GM23338 (cell line): Measurements from ENCODE around the gene MOSMO.
"Not testable (repeated sequence)": the region's sequence is repeated elsewhere in the genome, so short reads cannot be mapped to it uniquely, and the experiment has no call there.

Experiments
- CREB1 ChIP-seq: fragments of 250-450 bp; sonication (Bioruptor Pico); IDR thresholded peaks from 2 replicates; pipeline ENCODE4 v1.5.0; 2020; ENCODE audit warnings: low read depth, mild to moderate bottlenecking, moderate library complexity
- CTCF ChIP-seq, 2 experiments: fragments of 200-600 bp in 1 of 2; sonication (generic) in 1 of 2; conservative IDR thresholded peaks; 2 replicates each; pipeline versions ENCODE4 v1.5.1 to v1.6.1; 2016 to 2017; ENCODE audit warnings: antibody characterized with exemption in 2 of 2, low read depth in 2 of 2, mild to moderate bottlenecking in 2 of 2, moderate library complexity in 1 of 2
- ETS1 ChIP-seq: IDR thresholded peaks from 2 replicates; pipeline ENCODE4 v1.6.1; 2016; ENCODE audit warnings: antibody characterized with exemption
- EZH2 ChIP-seq: fragments of 200-600 bp; sonication (generic); IDR thresholded peaks from one replicate; pipeline ENCODE4 v1.8.0; 2017; ENCODE audit warnings: antibody characterized with exemption, mild to moderate bottlenecking, low read depth; ENCODE audit not compliant: unreplicated experiment
- EZH2phosphoT487 ChIP-seq: fragments of 200-600 bp; sonication (generic); IDR thresholded peaks from one replicate; pipeline ENCODE4 v1.8.1; 2018; ENCODE audit warnings: antibody characterized with exemption; ENCODE audit not compliant: unreplicated experiment
- JUNB ChIP-seq: IDR thresholded peaks from one replicate; pipeline ENCODE4 v1.6.1; 2016; ENCODE audit warnings: antibody characterized with exemption; ENCODE audit not compliant: unreplicated experiment
- NANOG ChIP-seq: IDR thresholded peaks from 2 replicates; pipeline ENCODE4 v1.6.1; 2016; ENCODE audit warnings: antibody characterized with exemption, borderline replicate concordance
- POLR2AphosphoS5 ChIP-seq: IDR thresholded peaks from 2 replicates; pipeline ENCODE4 v1.6.1; 2016; ENCODE audit warnings: antibody characterized with exemption, low read depth

- not testable (repeated sequence) for TF ChIP-seq CREB1 (CRISPR knock-in tag); CTCF (conservative IDR thresholded peaks at IDR 0.05; ENCODE audit: low read depth in 2 of 2); NANOG; POLR2AphosphoS5; ETS1; EZH2; EZH2phosphoT487; JUNB
These were observed 38.0 kb downstream of the MOSMO start for GRCh38 chr16:22045888-22046287.
